ENCODE data around the gene SEMA7A.

GRCh38 chr15:74403588-74403919 lies 30.2 kb downstream of the SEMA7A start:
- TF ChIP-seq, protein P1, sequence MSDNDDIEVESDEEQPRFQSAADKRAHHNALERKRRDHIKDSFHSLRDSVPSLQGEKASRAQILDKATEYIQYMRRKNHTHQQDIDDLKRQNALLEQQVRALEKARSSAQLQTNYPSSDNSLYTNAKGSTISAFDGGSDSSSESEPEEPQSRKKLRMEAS (IDR thresholded peaks at IDR 0.05): no peak
- TF ChIP-seq EP300 (IDR thresholded peaks at IDR 0.05; ENCODE audit: borderline replicate concordance): no peak
- TF ChIP-seq CREB1 (IDR thresholded peaks at IDR 0.05; ENCODE audit: low read depth): no peak
- TF ChIP-seq YY1 (IDR thresholded peaks at IDR 0.05; ENCODE audit: low read depth): no peak
- no peak for TF ChIP-seq RAD21 (IDR thresholded peaks at IDR 0.05; ENCODE audit: low read depth)
- TF ChIP-seq FOXM1 (IDR thresholded peaks at IDR 0.05; ENCODE audit: borderline replicate concordance, low read depth): no peak
- no peak for TF ChIP-seq EGR1 (IDR thresholded peaks at IDR 0.05)
- TF ChIP-seq, protein P2, sequence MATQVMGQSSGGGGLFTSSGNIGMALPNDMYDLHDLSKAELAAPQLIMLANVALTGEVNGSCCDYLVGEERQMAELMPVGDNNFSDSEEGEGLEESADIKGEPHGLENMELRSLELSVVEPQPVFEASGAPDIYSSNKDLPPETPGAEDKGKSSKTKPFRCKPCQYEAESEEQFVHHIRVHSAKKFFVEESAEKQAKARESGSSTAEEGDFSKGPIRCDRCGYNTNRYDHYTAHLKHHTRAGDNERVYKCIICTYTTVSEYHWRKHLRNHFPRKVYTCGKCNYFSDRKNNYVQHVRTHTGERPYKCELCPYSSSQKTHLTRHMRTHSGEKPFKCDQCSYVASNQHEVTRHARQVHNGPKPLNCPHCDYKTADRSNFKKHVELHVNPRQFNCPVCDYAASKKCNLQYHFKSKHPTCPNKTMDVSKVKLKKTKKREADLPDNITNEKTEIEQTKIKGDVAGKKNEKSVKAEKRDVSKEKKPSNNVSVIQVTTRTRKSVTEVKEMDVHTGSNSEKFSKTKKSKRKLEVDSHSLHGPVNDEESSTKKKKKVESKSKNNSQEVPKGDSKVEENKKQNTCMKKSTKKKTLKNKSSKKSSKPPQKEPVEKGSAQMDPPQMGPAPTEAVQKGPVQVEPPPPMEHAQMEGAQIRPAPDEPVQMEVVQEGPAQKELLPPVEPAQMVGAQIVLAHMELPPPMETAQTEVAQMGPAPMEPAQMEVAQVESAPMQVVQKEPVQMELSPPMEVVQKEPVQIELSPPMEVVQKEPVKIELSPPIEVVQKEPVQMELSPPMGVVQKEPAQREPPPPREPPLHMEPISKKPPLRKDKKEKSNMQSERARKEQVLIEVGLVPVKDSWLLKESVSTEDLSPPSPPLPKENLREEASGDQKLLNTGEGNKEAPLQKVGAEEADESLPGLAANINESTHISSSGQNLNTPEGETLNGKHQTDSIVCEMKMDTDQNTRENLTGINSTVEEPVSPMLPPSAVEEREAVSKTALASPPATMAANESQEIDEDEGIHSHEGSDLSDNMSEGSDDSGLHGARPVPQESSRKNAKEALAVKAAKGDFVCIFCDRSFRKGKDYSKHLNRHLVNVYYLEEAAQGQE (IDR thresholded peaks at IDR 0.05; ENCODE audit: low read depth): no peak
- TF ChIP-seq CEBPB (IDR thresholded peaks at IDR 0.05): no peak
- TF ChIP-seq TEAD4 (IDR thresholded peaks at IDR 0.05): no peak
- TF ChIP-seq TAF1 (IDR thresholded peaks at IDR 0.05; ENCODE audit: low read depth): no peak
- TF ChIP-seq TCF12 (IDR thresholded peaks at IDR 0.05; ENCODE audit: low read depth): no peak

All from Ishikawa (cell line).